Calu3 (cell line): Measurements from ENCODE around the gene NCLN. TPM values are rescaled to one million over a fixed set of nuclear protein-coding genes. Genes with fewer than 3 reads are reported as not detected.

Experiments
- Bru-seq: library from RNA; stranded (reverse); fragments of 400-500 nt; gene quantifications from one replicate; lab custom pipeline; 2021; lab: Mats Ljungman, UMichigan
- BruChase-seq, 2 experiments: library from RNA; stranded (reverse); fragments of 400-500 nt; gene quantifications; one replicate each; lab custom pipeline; 2021; lab: Mats Ljungman, UMichigan
- BruUV-seq: library from RNA; stranded (reverse); fragments of 400-500 nt; replicated peaks from 2 replicates; lab custom pipeline; 2021; lab: Mats Ljungman, UMichigan
- CTCF ChIA-PET: fragments of 300-600 bp; sonication (Branson Sonifier 250); formaldehyde crosslinking; loops from one replicate; lab custom pipeline; 2022; ENCODE audit warnings: antibody characterized with exemption; lab: Charles Lee
- DNase-seq: peaks from one replicate; pipeline ENCODE4 v3.0.0; 2022
- H3K27ac Mint-ChIP-seq: one replicate; pipeline ENCODE4 v1.8.0; 2022; ENCODE audit warnings: mixed read lengths; ENCODE audit not compliant: unreplicated experiment
- H3K27me3 Mint-ChIP-seq: one replicate; pipeline ENCODE4 v1.8.0; 2022; ENCODE audit warnings: mixed read lengths; ENCODE audit not compliant: unreplicated experiment
- H3K36me3 Mint-ChIP-seq: one replicate; pipeline ENCODE4 v1.8.0; 2022; ENCODE audit warnings: mild to moderate bottlenecking, moderate library complexity, mixed read lengths; ENCODE audit not compliant: insufficient read depth, unreplicated experiment
- H3K4me1 Mint-ChIP-seq: one replicate; pipeline ENCODE4 v1.8.0; 2022; ENCODE audit warnings: mild to moderate bottlenecking, low read depth, mixed read lengths; ENCODE audit not compliant: unreplicated experiment
- H3K4me3 Mint-ChIP-seq: one replicate; pipeline ENCODE4 v1.8.0; 2022; ENCODE audit warnings: mild to moderate bottlenecking, low read depth, moderate library complexity, mixed read lengths; ENCODE audit not compliant: unreplicated experiment
- H3K9me3 Mint-ChIP-seq: one replicate; pipeline ENCODE4 v1.8.0; 2022; ENCODE audit warnings: low read depth, mixed read lengths; ENCODE audit not compliant: unreplicated experiment
- intact Hi-C: fragments of 100-400 bp; cut with micrococcal nuclease; formaldehyde crosslinking; loops from one replicate; pipeline ENCODE4 v1.10.0; 2022; ENCODE audit not compliant: unreplicated experiment
- long read RNA-seq: library from polyadenylated mRNA; stranded (forward); transcript quantifications from one replicate; pipeline ENCODE4 v2.0.0, GENCODE V29; 2022
- total RNA-seq: library from RNA; stranded (reverse); gene quantifications from 2 replicates; pipeline ENCODE4 v1.2.3, GENCODE V29; 2022
- TF ChIP-seq, protein P1 (sequence below): fragments of 200-600 bp; IDR thresholded peaks from one replicate; pipeline ENCODE4 v1.8.0; 2022; ENCODE audit warnings: antibody characterized with exemption; ENCODE audit not compliant: unreplicated experiment

NCLN gene
- total RNA-seq (79.6 and 80.7 TPM in 2 replicates), Bru-seq, nascent RNA (percentile 53 among the genes with signal in this experiment), BruChase-seq, experiment 1, labeled RNA remaining after a 6-hour chase (percentile 75 among the genes with signal in this experiment), BruChase-seq, experiment 2, labeled RNA remaining after a 2-hour chase (percentile 72 among the genes with signal in this experiment)
- long read RNA-seq, full-length matches to known transcripts: 45 of 133 reads
- long read RNA-seq, partial matches to known transcripts: 5 of 133 reads
- long read RNA-seq, other reads (novel, unspliced or antisense): 83 of 133 reads

DNA sequence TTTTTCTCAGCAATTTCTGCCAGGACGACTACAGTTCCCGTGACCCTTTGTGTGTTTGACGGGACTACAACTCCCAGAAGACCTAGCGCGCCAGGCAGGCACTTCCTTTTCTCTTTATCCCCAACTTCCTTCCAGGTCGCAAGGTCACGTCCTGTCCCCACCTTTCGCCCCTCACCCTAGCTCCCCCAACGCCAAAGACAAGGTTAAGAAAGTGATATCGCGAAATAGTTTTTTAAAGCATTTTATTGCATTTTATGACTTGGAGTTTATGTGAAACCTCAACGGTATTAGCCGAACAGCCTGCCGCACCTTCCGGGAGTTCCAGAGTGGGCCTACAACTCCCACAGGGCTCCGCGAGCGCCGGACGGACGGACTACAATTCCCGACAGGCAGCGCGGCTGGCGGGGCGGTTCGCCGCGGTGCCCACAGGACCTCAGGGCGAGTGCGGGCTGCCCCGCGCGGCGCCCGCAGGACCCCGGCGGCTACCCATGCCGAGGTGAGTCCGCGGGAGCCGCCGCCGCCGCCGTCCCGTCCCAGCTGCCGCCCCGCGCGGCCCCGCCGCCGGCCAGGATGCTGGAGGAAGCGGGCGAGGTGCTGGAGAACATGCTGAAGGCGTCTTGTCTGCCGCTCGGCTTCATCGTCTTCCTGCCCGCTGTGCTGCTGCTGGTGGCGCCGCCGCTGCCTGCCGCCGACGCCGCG is at the start of gene NCLN:
TSS of gene NCLN (plus strand) at position 470 of the 699 bp plus-strand sequence. CDS start at position 571, 101 bp downstream.
- Mint-ChIP-seq H3K27me3 (no peaks in the 10 kb centered on the region), H3K36me3 (peaks cover 21% of the 10 kb centered on the region), H3K4me3 (peak within 1 kb of the TSS; percentile 93), H3K27ac (peak within 1 kb of the TSS; percentile 90), H3K9me3 (no peaks in the 10 kb centered on the region), H3K4me1 (peaks cover 17% of the 10 kb centered on the region)
- CTCF ChIA-PET: interaction anchor here (0.5 kb wide), 1 partner anchor 90 kb away, joined by 3 read pairs; no protein-coding TSS in a partner anchor
- TF ChIP-seq, protein P1, sequence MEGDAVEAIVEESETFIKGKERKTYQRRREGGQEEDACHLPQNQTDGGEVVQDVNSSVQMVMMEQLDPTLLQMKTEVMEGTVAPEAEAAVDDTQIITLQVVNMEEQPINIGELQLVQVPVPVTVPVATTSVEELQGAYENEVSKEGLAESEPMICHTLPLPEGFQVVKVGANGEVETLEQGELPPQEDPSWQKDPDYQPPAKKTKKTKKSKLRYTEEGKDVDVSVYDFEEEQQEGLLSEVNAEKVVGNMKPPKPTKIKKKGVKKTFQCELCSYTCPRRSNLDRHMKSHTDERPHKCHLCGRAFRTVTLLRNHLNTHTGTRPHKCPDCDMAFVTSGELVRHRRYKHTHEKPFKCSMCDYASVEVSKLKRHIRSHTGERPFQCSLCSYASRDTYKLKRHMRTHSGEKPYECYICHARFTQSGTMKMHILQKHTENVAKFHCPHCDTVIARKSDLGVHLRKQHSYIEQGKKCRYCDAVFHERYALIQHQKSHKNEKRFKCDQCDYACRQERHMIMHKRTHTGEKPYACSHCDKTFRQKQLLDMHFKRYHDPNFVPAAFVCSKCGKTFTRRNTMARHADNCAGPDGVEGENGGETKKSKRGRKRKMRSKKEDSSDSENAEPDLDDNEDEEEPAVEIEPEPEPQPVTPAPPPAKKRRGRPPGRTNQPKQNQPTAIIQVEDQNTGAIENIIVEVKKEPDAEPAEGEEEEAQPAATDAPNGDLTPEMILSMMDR: no peak
- peak; percentile 91 for DNase-seq
- BruUV-seq: no TSS peak
- intact Hi-C loops: no loop called here

- no peak within 1 kb of the TSS for H3K27ac Mint-ChIP-seq
- BruUV-seq: TSS peak; percentile 28
- H3K36me3 Mint-ChIP-seq: no peaks in the 10 kb centered on the region
- peak within 1 kb of the TSS; percentile 54 for H3K4me3 Mint-ChIP-seq
- no peaks in the 10 kb centered on the region for H3K27me3 Mint-ChIP-seq
- TF ChIP-seq, protein P1: no peak
- intact Hi-C loops: no loop called here
- CTCF ChIA-PET: interaction anchor here (0.7 kb wide), 1 partner anchor 34 kb away, joined by 6 read pairs; no protein-coding TSS in a partner anchor
- no peaks in the 10 kb centered on the region for H3K9me3 Mint-ChIP-seq
- H3K4me1 Mint-ChIP-seq: peaks cover 10% of the 10 kb centered on the region
- peak; percentile 66 for DNase-seq
Measured at GRCh38 chr19:3135961-3136683, 49.6 kb upstream of the NCLN start, which contains the start of gene GNA15. Gene GNA15 (plus strand): TSS chr19:3136033. CDS start chr19:3136451, 418 bp downstream.

GRCh38 chr19:3136684-3137055 is 49.1 kb upstream of the NCLN start:
- Mint-ChIP-seq H3K9me3 (no peaks in the 10 kb centered on the region), H3K4me3 (peak overlapping the region; percentile 54), H3K36me3 (no peaks in the 10 kb centered on the region), H3K27ac (no peak overlapping the region), H3K27me3 (no peaks in the 10 kb centered on the region), H3K4me1 (peaks cover 10% of the 10 kb centered on the region)
- no TSS peak for BruUV-seq
- TF ChIP-seq, protein P1: no peak
- intact Hi-C loops: no loop called here
- CTCF ChIA-PET: interaction anchor here (0.7 kb wide), 1 partner anchor 34 kb away, joined by 6 read pairs; no protein-coding TSS in a partner anchor
- DNase-seq: no peak

GRCh38 chr19:3137119-3137518 is 48.6 kb upstream of the NCLN start:
- intact Hi-C loops: no loop called here

More at GRCh38 chr19:3137119-3137518, 48.6 kb upstream of the NCLN start:
- Mint-ChIP-seq H3K27me3 (no peaks in the 10 kb centered on the region), H3K27ac (no peak overlapping the region), H3K4me3 (peak overlapping the region; percentile 54), H3K4me1 (peaks cover 10% of the 10 kb centered on the region), H3K9me3 (no peaks in the 10 kb centered on the region), H3K36me3 (no peaks in the 10 kb centered on the region)
- no peak for DNase-seq
- TF ChIP-seq, protein P1: no peak
- CTCF ChIA-PET: interaction anchor here (0.7 kb wide), 1 partner anchor 33 kb away, joined by 6 read pairs; no protein-coding TSS in a partner anchor
- BruUV-seq: no TSS peak
